NCI-H1105 treated with DMSO at 0.1 percent for 48 hours (cell line): Measurements from ENCODE around the gene TMEM86A.
"Not testable (repeated sequence)": the region's sequence is repeated elsewhere in the genome, so short reads cannot be mapped to it uniquely, and the experiment has no call there.

Experiments
- DNase-seq: peaks from one replicate; lab custom pipeline; 2025; lab: John Stamatoyannopoulos, UW

The TMEM86A gene

GRCh38 chr11:18698341-18699268 is at the start of gene TMEM86A:
Gene TMEM86A (plus strand): TSS chr11:18698779. CDS start chr11:18698887, 108 bp downstream.
- DNase-seq: peak; percentile 90

- DNase-seq: no peak
Measured at GRCh38 chr11:18650353-18650752, 48.2 kb upstream of the TMEM86A start.

- DNase-seq: peak; percentile 5
Measured at GRCh38 chr11:18650859-18651557, 47.6 kb upstream of the TMEM86A start.

GRCh38 chr11:18657673-18658072 is 40.9 kb upstream of the TMEM86A start:
- no peak for DNase-seq

GRCh38 chr11:18665353-18665872 is 33.2 kb upstream of the TMEM86A start:
- not testable (repeated sequence) for DNase-seq

- no peak for DNase-seq
Measured at GRCh38 chr11:18668131-18668530, 30.4 kb upstream of the TMEM86A start.

- no peak for DNase-seq
Measured at GRCh38 chr11:18669219-18669596, 29.4 kb upstream of the TMEM86A start.

- DNase-seq: no peak
Measured at GRCh38 chr11:18669711-18670110, 28.9 kb upstream of the TMEM86A start.

- DNase-seq: no peak
Measured at GRCh38 chr11:18671246-18671645, 27.3 kb upstream of the TMEM86A start.

- DNase-seq: not testable (repeated sequence)
Measured at GRCh38 chr11:18672209-18672608, 26.4 kb upstream of the TMEM86A start.

- DNase-seq: no peak
Measured at GRCh38 chr11:18676803-18677202, 21.8 kb upstream of the TMEM86A start.

GRCh38 chr11:18677560-18677959 is 21.0 kb upstream of the TMEM86A start:
- no peak for DNase-seq

GRCh38 chr11:18681949-18682348 is 16.6 kb upstream of the TMEM86A start:
- not testable (repeated sequence) for DNase-seq

GRCh38 chr11:18682466-18682865 is 16.1 kb upstream of the TMEM86A start:
- no peak for DNase-seq

- no peak for DNase-seq
Measured at GRCh38 chr11:18684267-18684666, 14.3 kb upstream of the TMEM86A start.

GRCh38 chr11:18691467-18692140 is 7.0 kb upstream of the TMEM86A start:
- DNase-seq: not testable (repeated sequence)

GRCh38 chr11:18692941-18693760 is 5.4 kb upstream of the TMEM86A start:
- DNase-seq: no peak

- DNase-seq: no peak
Measured at GRCh38 chr11:18696638-18697225, 1.8 kb upstream of the TMEM86A start.

GRCh38 chr11:18697576-18697975 is 1.0 kb upstream of the TMEM86A start:
- DNase-seq: no peak

GRCh38 chr11:18699269-18699596 is 654 bp downstream of the TMEM86A start:
- no peak for DNase-seq

GRCh38 chr11:18699848-18700261 is 1.3 kb downstream of the TMEM86A start:
- DNase-seq: no peak
